C4-2B (cell line): Measurements from ENCODE around the gene ACER1.

ENCODE experiments used
- ZFX ChIP-seq: fragments of 450-650 bp; IDR thresholded peaks from 2 replicates; pipeline ENCODE4 v1.6.1; 2017
- TF ChIP-seq, protein P1 (sequence below): fragments of 450-650 bp; conservative IDR thresholded peaks from 2 replicates; pipeline ENCODE4 v1.5.1; 2017; ENCODE audit warnings: mild to moderate bottlenecking

DNA sequence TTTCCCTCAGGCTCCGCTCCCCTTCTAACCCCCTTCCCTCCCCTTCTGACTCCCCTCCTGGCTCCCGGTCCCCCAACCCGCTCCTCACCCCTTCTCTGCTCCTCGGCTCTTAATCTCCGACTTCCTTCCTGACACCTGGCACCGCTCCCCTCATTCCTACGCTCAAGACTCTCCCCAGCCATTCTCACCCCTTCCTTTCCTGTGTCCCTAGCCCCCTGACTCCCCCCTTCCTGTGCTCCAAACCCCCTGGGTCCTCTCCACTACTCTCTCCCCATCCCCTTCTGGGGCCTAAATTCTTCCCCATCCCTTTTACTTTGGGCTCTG lies 28.6 kb upstream of the ACER1 start:
- TF ChIP-seq, protein P1, sequence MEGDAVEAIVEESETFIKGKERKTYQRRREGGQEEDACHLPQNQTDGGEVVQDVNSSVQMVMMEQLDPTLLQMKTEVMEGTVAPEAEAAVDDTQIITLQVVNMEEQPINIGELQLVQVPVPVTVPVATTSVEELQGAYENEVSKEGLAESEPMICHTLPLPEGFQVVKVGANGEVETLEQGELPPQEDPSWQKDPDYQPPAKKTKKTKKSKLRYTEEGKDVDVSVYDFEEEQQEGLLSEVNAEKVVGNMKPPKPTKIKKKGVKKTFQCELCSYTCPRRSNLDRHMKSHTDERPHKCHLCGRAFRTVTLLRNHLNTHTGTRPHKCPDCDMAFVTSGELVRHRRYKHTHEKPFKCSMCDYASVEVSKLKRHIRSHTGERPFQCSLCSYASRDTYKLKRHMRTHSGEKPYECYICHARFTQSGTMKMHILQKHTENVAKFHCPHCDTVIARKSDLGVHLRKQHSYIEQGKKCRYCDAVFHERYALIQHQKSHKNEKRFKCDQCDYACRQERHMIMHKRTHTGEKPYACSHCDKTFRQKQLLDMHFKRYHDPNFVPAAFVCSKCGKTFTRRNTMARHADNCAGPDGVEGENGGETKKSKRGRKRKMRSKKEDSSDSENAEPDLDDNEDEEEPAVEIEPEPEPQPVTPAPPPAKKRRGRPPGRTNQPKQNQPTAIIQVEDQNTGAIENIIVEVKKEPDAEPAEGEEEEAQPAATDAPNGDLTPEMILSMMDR, result no peak
- TF ChIP-seq ZFX, result no peak
